Panc1 (cell line): ENCODE data around the gene DRD3. TPM values are rescaled to one million over a fixed set of nuclear protein-coding genes. Genes with fewer than 3 reads are reported as not detected.

Experiments
- ATAC-seq: fragments of 200-7000 bp; cut with Tn5 transposase; 2 replicates; pipeline ENCODE4 v1.9.1; 2020; ENCODE audit warnings: mild to moderate bottlenecking, moderate library complexity
- BruUV-seq: library from RNA; stranded (reverse); fragments of 400-500 nt; replicated peaks from 2 replicates; lab custom pipeline; 2021; lab: Mats Ljungman, UMichigan
- CTCF ChIA-PET: fragments of 300-600 bp; sonication (Branson Sonifier 250); formaldehyde crosslinking; loops from one replicate; lab custom pipeline; 2022; ENCODE audit warnings: antibody characterized with exemption; lab: Charles Lee
- POLR2A ChIA-PET: fragments of 300-600 bp; sonication (Branson Sonifier 250); formaldehyde crosslinking; loops from one replicate; lab custom pipeline; 2022; ENCODE audit warnings: antibody characterized with exemption; lab: Charles Lee
- DNase-seq: peaks from one replicate; pipeline ENCODE4 v3.0.0-alpha.2; 2010; ENCODE audit warnings: low read depth, low spot score
- H3K27ac ChIP-seq: 2 replicates; pipeline ENCODE4 v1.5.1; 2011; ENCODE audit warnings: mild to moderate bottlenecking, low read length, inconsistent platforms
- H3K27me3 ChIP-seq: fragments of 200-500 bp; sonication (Bioruptor generic); 2 replicates; pipeline ENCODE4 v1.6.0; 2014; ENCODE audit warnings: low read length, inconsistent platforms; ENCODE audit not compliant: control insufficient read depth, insufficient read depth
- H3K36me3 ChIP-seq: fragments of 200-500 bp; sonication (Bioruptor generic); 2 replicates; pipeline ENCODE4 v1.5.1; 2014; ENCODE audit warnings: inconsistent platforms, mild to moderate bottlenecking, low read length, moderate library complexity; ENCODE audit not compliant: control insufficient read depth, insufficient read depth
- H3K4me1 ChIP-seq: 2 replicates; pipeline ENCODE4 v1.5.1; 2011; ENCODE audit warnings: inconsistent platforms, mild to moderate bottlenecking, low read length, moderate library complexity; ENCODE audit not compliant: control insufficient read depth, insufficient read depth
- H3K4me3 ChIP-seq, 2 experiments: 2 replicates each; pipeline ENCODE4 v1.5.1; 2011 to 2012; ENCODE audit warnings: low read depth in 2 of 2, low read length in 2 of 2, mild to moderate bottlenecking in 2 of 2, inconsistent platforms in 1 of 2, moderate library complexity in 1 of 2
- H3K9me3 ChIP-seq: fragments of 200-500 bp; sonication (Bioruptor generic); 2 replicates; pipeline ENCODE4 v1.5.1; 2014; ENCODE audit warnings: low read depth, mild to moderate bottlenecking, inconsistent platforms, low read length, moderate library complexity; ENCODE audit not compliant: control insufficient read depth, insufficient read depth
- CTCF ChIP-seq: fragments of 450-650 bp; IDR thresholded peaks from 2 replicates; pipeline ENCODE4 v1.5.1; 2017; ENCODE audit warnings: mild to moderate bottlenecking
- POLR2AphosphoS5 ChIP-seq: IDR thresholded peaks from 2 replicates; pipeline ENCODE4 v1.6.1; 2012; ENCODE audit warnings: mild to moderate bottlenecking, low read depth, low read length, moderate library complexity
- REST ChIP-seq, 2 experiments: IDR thresholded peaks; 2 replicates each; pipeline ENCODE4 v1.6.1; 2011 to 2012; ENCODE audit warnings: low read depth in 2 of 2, control low read depth in 1 of 2, low read length in 1 of 2, mild to moderate bottlenecking in 1 of 2, moderate library complexity in 1 of 2; ENCODE audit not compliant: insufficient read depth in 1 of 2
- SIN3A ChIP-seq: IDR thresholded peaks from 2 replicates; pipeline ENCODE4 v1.6.1; 2012; ENCODE audit warnings: low read depth, mild to moderate bottlenecking, low read length, moderate library complexity, borderline replicate concordance; ENCODE audit not compliant: insufficient read depth
- TCF7L2 ChIP-seq: IDR thresholded peaks from 2 replicates; pipeline ENCODE4 v1.6.1; 2011; ENCODE audit warnings: mild to moderate bottlenecking, low read depth, low read length, inconsistent platforms
- in situ Hi-C: cut with HindIII; loops from 2 replicates; pipeline ENCODE4 v1.10.0; 2016; ENCODE audit warnings: low sequenced_read_pairs, low pct_unique_long_range_greater_than_20kb
- intact Hi-C: fragments of 100-400 bp; cut with micrococcal nuclease; formaldehyde crosslinking; loops from one replicate; pipeline ENCODE4 v1.10.0; 2022; ENCODE audit not compliant: unreplicated experiment
- total RNA-seq: library from RNA; stranded (reverse); gene quantifications from one replicate; pipeline ENCODE4 v1.2.1, GENCODE V29; 2021; ENCODE audit not compliant: unreplicated experiment

The DRD3 gene
- total RNA-seq, 1 experiment from 2014 or later: not detected

DNA sequence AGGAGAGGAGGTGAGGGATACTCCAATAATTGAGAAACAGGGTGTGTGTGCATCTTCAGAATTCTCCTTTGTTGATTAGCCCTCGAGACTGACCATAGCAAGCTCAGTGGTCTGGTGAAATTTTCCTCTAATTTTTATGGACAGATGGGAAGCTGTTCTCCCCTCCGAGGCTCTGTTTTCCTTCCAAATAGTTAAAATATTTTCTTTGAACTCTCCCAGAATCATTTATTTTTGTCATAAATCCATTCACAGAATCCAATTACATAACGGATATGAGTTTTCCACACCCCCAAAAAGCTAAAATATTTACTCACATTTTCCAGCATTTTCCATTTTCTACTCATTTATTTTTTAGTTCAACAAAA is 85.9 kb downstream of the DRD3 start:
- no peaks in the 10 kb centered on the region; the same call in 1 of the 2 replicates for H3K36me3 ChIP-seq
- H3K27ac ChIP-seq: no peak overlapping the region
- no peaks in the 10 kb centered on the region for H3K27me3 ChIP-seq
- no peaks in the 10 kb centered on the region for H3K4me1 ChIP-seq
- no peak overlapping the region for H3K4me3 ChIP-seq
- in situ Hi-C loops (no loop called here), intact Hi-C loops (no loop called here)
- DNase-seq (no peak), ATAC-seq (no peak)
- no peaks in the 10 kb centered on the region for H3K9me3 ChIP-seq
- ChIA-PET POLR2A (no interaction called here), CTCF (no interaction called here)
- no peak for TF ChIP-seq SIN3A
- TF ChIP-seq TCF7L2: no peak
- TF ChIP-seq CTCF: no peak
- TF ChIP-seq POLR2AphosphoS5: no peak
- TF ChIP-seq REST (IDR thresholded peaks at IDR 0.05; ENCODE audit: insufficient read depth in 1 of 2, low read depth in 2 of 2, low read length in 1 of 2): no peak
- no TSS peak for BruUV-seq

GRCh38 chr3:114092151-114093015 is 86.5 kb downstream of the DRD3 start:
- DNase-seq (no peak), ATAC-seq (0 out of 2 replicates have a peak, but pooled peaks have one; percentile 18)
- BruUV-seq: no TSS peak
- POLR2A ChIA-PET: no interaction called here
- Histone ChIP-seq H3K36me3 (no peaks in the 10 kb centered on the region; the same call in 1 of the 2 replicates), H3K4me1 (no peaks in the 10 kb centered on the region), H3K27me3 (no peaks in the 10 kb centered on the region), H3K4me3 (no peak overlapping the region), H3K27ac (no peak overlapping the region), H3K9me3 (no peaks in the 10 kb centered on the region)
- CTCF ChIA-PET: no interaction called here
- in situ Hi-C loops (no loop called here), intact Hi-C loops (no loop called here)
- TF ChIP-seq REST (IDR thresholded peaks at IDR 0.05; ENCODE audit: insufficient read depth in 1 of 2, low read depth in 2 of 2, low read length in 1 of 2) (no peak), SIN3A (no peak), TCF7L2 (no peak), CTCF (no peak), POLR2AphosphoS5 (no peak)
